ENCODE measurements around the gene ITGA11. TPM values are rescaled to one million over a fixed set of nuclear protein-coding genes. Genes with fewer than 3 reads are reported as not detected.

The ITGA11 gene
- total RNA-seq, 4 donors from 2014 or later, result 0.83 to 3.6 (median 2.0) TPM

- no peaks in the 10 kb centered on the region for H3K9me3 ChIP-seq
- H3K27ac ChIP-seq, result peak overlapping the region; percentile 7
- WGBS, result 65% methylated on average over 7 of the region's 7 CpGs
- peak in 1 of 2 donors; percentile 77 for DNase-seq (ENCODE audit: low spot score in 2 of 2)
- H3K27me3 ChIP-seq, result no peaks in the 10 kb centered on the region
- H3K36me3 ChIP-seq, result no peaks in the 10 kb centered on the region
- no peak overlapping the region for H3K4me3 ChIP-seq
- peaks cover 14% of the 10 kb centered on the region for H3K4me1 ChIP-seq
- TF ChIP-seq EP300 (IDR thresholded peaks at IDR 0.05), result no peak
Observed at GRCh38 chr15:68421115-68421551, 10.8 kb downstream of the ITGA11 start.

GRCh38 chr15:68420186-68420684, 11.7 kb downstream of the ITGA11 start:
- TF ChIP-seq EP300 (IDR thresholded peaks at IDR 0.05), result no peak
- TF ChIP-seq POLR2AphosphoS5 (IDR thresholded peaks at IDR 0.05), result no peak
- no peak for TF ChIP-seq POLR2A (IDR thresholded peaks at IDR 0.05)
- TF ChIP-seq CTCF (IDR thresholded peaks at IDR 0.05), result no peak
- H3K36me3 ChIP-seq, result no peaks in the 10 kb centered on the region
- H3K4me3 ChIP-seq, result no peak overlapping the region
- H3K27ac ChIP-seq, result no peak overlapping the region
- H3K27me3 ChIP-seq, result no peaks in the 10 kb centered on the region
- H3K9me3 ChIP-seq, result no peaks in the 10 kb centered on the region
- WGBS, result 96% methylated on average over 4 of the region's 4 CpGs
- DNase-seq (ENCODE audit: low spot score in 2 of 2), result no peak
- H3K4me1 ChIP-seq, result peaks cover 14% of the 10 kb centered on the region

GRCh38 chr15:68419301-68420175, 12.4 kb downstream of the ITGA11 start:
- Histone ChIP-seq H3K4me3 (no peak overlapping the region), H3K27ac (no peak overlapping the region), H3K27me3 (no peaks in the 10 kb centered on the region), H3K9me3 (no peaks in the 10 kb centered on the region), H3K4me1 (peaks cover 14% of the 10 kb centered on the region), H3K36me3 (no peaks in the 10 kb centered on the region)
- TF ChIP-seq POLR2AphosphoS5 (IDR thresholded peaks at IDR 0.05), result no peak
- no peak for TF ChIP-seq CTCF (IDR thresholded peaks at IDR 0.05)
- no peak for TF ChIP-seq EP300 (IDR thresholded peaks at IDR 0.05)
- TF ChIP-seq POLR2A (IDR thresholded peaks at IDR 0.05), result no peak
- peak in 1 of 2 donors; percentile 35 for DNase-seq (ENCODE audit: low spot score in 2 of 2)
- 65% methylated on average over 5 of the region's 5 CpGs for WGBS

- H3K9me3 ChIP-seq, result no peaks in the 10 kb centered on the region
- H3K27me3 ChIP-seq, result no peaks in the 10 kb centered on the region
- peak in 1 of 2 donors; percentile 65 for DNase-seq (ENCODE audit: low spot score in 2 of 2)
- H3K27ac ChIP-seq, result peak overlapping the region; percentile 8
- 51% methylated on average over 6 of the region's 6 CpGs for WGBS
- peaks cover 14% of the 10 kb centered on the region for H3K4me1 ChIP-seq
- TF ChIP-seq POLR2A (IDR thresholded peaks at IDR 0.05) (no peak), CTCF (IDR thresholded peaks at IDR 0.05) (no peak), POLR2AphosphoS5 (IDR thresholded peaks at IDR 0.05) (no peak)
- no peak overlapping the region for H3K4me3 ChIP-seq
- H3K36me3 ChIP-seq, result no peaks in the 10 kb centered on the region
Observed at GRCh38 chr15:68418611-68419161, 13.3 kb downstream of the ITGA11 start.

- Histone ChIP-seq H3K9me3 (no peaks in the 10 kb centered on the region), H3K4me3 (no peak overlapping the region), H3K27me3 (no peaks in the 10 kb centered on the region), H3K4me1 (peaks cover 14% of the 10 kb centered on the region), H3K27ac (peak overlapping the region; percentile 8), H3K36me3 (no peaks in the 10 kb centered on the region)
- 45% methylated on average over 2 of the region's 2 CpGs for WGBS
- no peak for TF ChIP-seq CTCF (IDR thresholded peaks at IDR 0.05)
- TF ChIP-seq POLR2A (IDR thresholded peaks at IDR 0.05), result no peak
- TF ChIP-seq EP300 (IDR thresholded peaks at IDR 0.05), result no peak
- no peak for DNase-seq (ENCODE audit: low spot score in 2 of 2)
Observed at GRCh38 chr15:68417897-68418296, 14.1 kb downstream of the ITGA11 start.

Data from suprapubic skin (tissue), 4 donors.